ENCODE results near the gene POU3F1.

The POU3F1 gene

DNA sequence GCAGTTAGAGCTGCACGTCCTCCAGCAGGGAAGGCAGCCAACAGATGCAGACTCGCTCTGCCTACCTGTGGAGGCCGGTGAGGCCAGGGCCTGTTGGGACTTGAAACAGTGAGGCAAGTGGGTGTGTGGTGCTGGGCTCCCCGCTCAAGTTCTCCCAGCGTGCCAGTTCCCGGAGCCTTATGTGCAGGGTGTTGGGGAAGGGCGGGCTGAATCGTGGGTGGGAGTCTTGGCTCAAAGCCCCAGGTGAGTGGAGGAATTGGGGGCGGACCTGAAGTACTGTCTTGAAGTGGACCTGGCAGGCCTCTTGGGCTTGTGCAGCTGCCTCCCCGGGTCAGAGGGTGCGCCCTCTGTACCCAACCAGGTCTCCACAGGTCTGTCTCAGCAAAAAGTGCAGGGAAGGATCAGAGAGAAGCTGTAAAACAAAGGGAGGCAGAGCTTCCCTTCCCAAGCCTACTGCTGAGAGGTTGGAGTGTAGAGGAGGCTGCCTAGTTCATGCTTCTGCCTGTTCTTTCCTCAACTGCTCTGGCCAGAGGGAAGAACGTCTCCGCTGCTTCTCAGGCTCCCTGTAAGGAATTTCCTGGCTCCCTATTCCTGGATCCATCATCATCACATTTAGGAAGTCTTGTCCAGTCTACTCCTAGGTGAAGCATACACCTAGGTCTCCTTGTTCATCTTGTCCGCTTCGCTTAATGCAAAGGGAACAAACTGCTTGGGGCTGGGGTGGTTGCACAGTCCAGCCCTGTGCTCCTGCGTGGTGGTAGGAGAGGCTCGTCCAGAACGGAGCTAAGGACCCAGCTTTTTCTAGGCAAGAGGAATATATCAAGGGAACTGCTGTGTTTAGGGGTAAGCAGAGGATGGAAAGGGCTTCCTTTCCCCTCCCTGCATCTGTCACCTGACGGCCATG is 19.1 kb downstream of the POU3F1 start:
- no peak for DNase-seq

DNA sequence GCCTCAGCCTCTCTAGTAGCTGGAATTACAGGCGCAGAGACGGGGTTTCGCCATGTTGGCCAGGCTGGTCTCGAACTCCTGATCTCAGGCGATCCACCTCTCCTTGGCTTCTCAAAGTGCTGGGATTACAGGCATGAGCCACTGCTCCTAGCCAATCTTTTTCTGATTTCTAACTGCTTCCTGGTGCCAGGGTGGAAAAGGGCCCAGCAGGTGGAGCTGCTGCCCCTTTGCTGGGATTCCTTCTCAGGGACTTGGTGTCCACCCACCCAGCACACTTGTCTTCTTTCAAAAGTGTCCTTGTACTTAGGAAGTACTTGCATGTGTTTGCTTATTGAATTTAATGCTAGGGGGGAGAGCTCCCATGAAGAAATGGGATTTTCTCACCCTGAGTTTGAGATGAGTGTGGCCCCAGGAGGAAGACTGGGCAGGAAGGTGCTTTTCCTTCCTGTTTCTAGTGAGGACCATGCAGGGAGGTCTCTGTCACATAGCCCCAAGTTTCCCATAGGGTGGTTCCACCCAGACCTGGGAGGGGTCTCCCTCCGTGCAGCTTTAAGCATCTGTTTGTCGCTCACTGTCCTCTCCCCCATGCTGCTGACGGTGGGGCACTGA is 19.9 kb downstream of the POU3F1 start:
- DNase-seq: no peak

DNA sequence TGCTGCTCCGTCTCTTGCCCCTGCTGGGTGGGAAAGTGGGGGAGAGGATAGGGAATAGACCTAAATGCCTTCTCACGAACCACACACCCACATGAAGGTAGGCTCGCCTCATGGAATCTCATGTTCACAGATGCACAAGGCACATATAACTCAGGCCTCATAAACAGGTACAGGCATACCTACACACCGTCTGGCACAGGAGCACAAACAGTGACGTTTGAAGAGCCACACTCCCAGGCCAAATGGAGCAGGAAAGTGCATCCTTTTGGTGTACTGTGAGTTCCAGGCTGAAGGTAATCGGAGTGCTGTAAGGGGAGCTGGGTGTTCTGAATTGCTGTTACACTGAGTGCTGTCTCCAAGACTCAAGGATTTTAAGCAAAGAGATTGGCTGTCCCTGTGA is 20.9 kb downstream of the POU3F1 start:
- no peak for DNase-seq

DNA sequence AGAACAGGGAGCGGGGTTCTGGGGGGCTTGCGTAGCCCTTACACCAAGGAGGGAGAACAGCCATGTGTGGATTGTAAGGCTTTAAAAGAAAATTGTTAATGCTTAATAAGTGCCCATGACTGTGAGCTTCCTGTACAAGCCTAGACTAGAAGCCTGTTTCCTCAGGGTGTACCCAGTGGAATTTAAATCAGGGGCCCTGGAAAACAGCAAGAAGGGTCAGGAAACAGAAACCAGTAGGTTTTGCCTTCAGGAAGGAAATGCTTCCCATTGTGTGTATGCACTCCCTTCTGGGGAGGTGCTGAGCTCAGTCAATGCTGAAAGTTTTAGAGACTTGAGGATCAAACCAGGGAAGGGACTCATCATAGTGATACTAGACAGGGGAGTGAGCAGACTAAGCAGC is 21.4 kb downstream of the POU3F1 start:
- no peak for DNase-seq

DNA sequence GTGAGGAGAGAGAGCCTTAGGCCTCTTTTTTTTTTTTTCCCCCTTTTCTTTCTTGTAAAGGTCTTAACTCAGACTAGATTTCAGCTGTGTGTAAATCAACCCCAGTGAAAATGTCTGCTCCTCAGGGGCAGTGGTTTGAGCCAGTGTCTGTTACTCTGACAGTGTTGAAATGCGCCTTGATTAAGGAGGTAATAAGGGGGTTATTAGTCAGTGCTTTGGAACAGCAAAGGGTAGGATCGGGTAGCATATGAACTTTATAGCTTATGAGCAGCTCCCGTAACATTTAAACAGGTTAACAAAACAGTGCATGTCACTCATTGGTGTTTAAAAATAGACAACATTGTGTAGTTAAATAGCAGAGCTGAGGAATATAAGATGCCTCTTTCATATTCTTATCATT is 23.8 kb downstream of the POU3F1 start:
- DNase-seq: no peak

DNA sequence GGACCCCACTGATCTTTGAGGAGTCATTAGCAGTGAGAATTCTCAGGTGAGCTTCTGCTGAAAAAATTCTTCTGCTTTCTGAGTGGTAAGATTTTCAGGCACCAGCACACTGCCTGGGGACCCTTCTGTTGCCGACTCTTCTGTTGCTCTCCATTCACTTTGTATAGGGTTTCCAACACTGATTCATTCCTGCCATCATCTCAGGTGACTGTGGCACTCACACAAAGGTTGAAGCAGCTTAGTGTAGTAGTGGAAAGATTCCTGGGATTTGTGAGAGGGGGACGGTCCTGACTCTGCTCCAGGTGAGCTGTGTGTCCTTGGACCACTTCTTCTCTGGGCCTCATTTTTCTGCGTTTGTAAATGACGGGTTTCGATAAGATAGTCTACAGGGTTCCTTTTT is 24.6 kb downstream of the POU3F1 start:
- DNase-seq: no peak

DNA sequence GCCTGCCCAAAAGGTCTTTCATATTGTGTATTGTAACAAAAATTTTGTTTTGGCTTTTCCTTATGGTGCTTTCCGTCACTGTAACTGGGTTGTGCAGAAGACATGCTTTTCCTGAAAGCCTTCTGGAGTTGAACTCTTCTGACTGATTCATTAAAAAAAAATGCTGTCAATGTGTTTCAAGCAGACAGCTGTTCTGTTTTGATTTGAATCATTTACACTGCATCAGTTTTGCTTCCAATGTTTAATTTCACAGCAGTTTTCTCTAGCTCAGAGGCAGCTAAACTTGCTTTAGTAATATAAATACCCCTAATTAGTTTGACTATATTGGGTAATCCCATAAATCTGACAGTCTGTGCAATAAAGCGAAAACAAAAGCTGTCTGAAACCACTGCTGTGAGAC is 26.2 kb downstream of the POU3F1 start:
- DNase-seq: no peak

DNA sequence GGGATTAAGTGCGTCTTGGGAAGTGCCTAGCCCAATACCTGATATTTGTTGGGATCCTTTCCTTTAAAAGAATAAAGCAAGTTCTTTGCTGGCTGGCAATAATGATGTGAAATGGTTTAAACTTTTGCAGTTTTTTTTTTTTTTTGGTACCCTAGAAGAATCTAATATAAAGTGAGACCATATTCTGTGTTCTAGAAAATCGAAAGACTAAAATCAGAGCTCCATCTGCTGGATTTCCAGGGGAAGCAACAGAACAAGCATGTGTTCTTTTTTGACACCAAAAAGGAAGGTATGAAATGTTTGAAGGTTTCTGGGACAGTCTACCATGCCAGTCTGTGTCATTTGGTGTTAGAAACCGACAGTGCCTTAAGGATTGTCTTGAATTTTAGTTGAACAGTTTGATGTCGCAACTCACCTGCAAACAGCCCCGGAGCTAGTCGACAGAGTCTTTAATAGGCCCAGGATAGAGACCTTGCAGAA is 27.7 kb downstream of the POU3F1 start:
- no peak for DNase-seq

DNA sequence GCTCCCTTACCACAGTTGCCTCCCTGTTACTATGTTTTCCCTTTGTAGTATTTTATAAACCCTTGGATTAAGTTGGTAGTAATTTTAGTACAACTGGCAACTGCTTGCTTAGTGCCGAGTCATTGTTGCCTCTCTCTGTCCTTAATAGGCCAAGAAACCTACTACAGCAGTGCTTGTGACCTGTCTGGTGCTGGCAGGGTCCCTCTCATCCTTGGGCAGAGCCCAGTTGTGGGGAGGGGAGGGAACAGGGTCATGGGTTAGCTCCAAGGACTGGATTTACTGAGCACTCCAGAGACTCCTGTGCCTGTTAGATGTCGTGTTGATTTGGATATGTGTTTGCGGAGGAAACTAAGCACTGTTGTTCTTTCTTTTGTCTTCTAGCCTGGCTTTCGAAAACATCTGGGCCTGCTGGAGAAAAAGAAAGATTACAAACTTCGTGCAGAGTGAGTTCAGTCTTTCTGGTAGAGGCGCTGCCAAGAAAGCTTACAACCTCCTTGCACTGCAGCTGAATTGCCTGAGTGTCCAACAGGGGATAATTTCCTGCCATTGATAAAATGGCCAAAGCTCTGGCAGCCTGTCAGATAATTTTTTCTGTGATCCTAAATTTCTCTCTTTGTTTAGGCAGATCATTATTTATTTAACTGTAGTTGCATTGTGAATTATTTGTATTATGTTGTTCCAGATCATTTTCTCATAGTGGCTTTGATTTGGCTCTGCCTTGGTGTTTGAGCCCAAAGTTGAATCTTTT is 30.4 kb downstream of the POU3F1 start:
- no peak for DNase-seq

DNA sequence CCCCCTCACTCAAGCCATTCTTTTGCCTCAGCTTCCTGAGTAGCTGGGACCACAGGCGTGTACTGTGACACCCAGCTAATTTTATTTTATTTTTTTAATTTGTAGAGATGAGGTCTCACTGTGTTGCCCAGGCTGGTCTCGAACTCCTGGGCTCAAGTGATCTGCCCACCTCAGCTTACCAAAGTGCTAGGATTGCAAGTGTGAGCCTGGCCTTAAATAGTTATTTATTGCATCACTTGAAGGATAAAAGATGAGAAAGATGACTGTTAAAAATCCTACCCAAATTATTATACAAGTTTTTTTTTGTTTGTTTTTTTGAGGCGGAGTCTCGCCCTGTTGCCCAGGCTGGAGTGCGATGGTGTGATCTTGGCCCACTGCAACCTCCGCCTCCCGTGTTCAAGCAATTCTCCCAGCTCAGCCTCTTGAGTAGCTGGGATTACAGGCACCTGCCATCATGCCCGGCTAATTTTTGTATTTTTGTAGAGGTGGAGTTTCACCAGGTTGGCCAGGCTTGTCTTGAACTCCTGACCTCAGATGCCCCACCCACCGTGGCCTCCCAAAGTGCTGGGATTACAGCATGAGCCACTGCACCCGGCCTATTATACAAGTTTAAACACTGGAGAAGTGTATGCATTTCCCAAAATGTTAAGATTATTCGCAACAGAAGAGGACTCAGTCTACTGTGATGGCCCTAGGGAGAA is 31.7 kb downstream of the POU3F1 start:
- no peak for DNase-seq

DNA sequence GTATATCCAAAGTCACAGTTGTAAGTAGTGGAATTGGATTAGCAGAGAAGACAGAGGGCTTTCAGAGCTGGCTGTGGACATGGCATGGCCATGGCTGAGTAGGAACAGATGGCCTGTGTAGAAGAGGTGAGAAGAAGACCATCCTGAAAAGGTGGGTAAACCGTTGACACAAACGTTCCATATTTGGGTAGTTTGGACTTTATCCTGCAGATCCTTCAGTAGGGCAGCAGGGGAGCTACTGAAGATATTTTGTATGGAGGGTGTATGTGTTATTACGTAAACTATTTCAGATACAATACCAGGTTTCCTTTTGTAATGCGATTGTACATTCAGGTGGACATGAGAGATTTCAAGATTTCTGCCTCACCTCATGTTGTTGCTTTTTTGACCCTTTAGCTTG is 32.4 kb downstream of the POU3F1 start:
- no peak for DNase-seq

DNA sequence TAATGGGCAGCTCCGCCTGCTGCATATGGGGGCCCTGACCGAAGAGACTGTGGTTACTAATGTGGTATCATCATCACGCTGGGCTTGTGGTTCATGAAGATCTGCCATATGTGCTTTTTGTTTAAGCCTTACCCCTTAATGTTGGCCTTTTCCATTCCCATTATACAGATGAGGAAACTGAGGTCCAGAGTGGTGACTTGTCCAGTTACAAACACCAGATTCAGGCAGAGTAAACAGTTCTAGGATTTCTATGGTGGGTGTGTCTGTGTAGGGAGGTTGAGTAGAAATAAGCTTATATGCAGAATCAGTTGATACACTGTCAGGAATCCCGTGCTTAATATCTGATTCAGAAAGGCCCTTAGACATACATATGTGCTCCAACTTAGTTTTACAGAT is 33.4 kb downstream of the POU3F1 start:
- DNase-seq: no peak

DNA sequence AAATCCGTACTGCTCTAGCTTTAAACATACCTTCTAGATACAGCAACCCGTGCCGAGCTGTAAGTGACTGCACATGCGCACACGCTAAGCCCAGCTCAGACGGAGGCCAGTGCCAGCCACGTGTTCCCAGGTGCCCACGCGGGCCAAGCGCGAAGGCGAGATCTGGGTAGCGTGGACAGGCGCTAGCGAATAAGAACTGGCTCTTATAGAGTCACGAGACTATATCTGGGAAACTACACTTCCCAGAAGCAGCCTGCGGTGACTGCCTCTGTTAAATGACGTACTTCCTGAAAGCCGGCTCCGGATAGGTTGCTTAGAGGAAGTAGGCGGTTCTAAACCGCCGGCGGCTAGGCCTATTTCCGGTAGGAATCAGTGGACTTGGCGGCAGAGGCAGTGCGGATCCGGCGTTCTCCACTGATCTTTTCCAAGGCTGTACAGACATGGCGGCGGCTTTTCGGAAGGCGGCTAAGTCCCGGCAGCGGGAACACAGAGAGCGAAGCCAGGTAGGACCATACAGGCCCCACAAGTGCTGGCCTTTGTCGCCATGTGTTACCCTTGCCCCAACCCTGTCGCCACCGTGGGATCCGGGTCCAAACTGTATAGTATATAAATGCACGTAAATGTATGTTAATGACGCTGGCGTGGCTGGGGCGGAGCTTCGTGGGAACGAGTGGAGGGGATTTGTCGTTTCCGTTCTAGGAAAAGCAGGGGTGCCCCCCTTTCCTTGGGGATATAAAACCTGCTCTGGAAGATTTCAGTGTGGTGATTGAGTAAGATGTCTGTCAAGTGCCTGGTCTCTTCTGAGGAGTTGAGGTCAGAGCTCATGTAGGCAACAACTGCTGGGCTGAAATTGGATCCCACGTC is 34.0 kb downstream of the POU3F1 start, which contains the start of gene UTP11:
UTP11 (plus strand) TSS at position 372 of the 864 bp plus-strand sequence; CDS start at position 441, 69 bp downstream.
- DNase-seq: peak; percentile 83

DNA sequence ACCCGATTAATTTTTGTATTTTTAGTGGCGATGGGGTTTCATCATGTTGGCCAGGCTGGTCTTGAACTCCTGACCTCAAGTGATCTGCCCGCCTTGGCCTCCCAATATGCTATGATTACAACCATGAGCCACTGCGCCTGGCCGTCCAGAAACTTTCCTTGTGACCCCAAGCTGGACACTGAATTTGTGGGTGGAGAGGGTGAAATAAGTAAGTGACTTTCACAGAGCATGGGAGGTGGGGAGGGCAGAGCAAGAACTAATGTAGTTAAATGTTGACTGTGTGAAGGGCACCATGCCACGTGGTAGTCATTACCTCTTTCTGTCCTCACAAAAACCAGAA is 36.8 kb downstream of the POU3F1 start:
- no peak for DNase-seq

DNA sequence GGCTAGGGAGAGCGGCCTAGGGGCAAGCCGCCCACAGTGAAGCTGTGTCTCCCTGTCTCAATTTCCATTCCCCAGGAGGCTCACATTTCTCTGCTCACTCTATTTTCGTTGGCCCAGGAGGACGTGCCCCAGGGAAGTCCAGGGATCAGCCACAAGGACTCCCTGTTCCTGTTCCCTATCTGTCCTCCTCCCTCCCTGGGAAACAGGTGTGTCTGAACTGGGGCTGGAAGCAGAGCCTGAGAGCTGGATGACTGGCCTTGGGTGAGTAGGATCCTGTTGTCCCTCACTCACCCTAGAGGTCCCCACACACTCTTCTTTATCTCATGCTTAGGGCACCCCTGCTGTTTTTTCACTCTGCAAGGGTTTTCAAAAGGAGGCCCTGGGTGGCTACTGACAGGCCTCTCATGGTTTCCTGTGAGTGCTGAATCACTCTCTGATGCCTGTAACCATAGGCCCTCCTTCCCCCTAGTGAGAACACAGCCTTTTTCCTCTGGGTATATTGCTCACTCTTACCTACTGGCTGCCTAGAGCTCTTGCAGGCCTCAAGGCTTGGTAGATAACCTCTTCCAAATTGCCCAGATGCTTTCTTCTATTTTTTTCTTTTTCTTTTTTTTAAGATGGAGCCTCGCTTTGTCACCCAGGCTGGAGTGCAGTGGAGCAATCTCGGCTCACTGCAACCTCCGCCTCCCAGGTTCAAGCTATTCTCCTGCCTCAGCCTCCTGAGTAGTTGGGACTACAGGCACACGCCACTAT is 37.3 kb downstream of the POU3F1 start:
- DNase-seq: no peak

DNA sequence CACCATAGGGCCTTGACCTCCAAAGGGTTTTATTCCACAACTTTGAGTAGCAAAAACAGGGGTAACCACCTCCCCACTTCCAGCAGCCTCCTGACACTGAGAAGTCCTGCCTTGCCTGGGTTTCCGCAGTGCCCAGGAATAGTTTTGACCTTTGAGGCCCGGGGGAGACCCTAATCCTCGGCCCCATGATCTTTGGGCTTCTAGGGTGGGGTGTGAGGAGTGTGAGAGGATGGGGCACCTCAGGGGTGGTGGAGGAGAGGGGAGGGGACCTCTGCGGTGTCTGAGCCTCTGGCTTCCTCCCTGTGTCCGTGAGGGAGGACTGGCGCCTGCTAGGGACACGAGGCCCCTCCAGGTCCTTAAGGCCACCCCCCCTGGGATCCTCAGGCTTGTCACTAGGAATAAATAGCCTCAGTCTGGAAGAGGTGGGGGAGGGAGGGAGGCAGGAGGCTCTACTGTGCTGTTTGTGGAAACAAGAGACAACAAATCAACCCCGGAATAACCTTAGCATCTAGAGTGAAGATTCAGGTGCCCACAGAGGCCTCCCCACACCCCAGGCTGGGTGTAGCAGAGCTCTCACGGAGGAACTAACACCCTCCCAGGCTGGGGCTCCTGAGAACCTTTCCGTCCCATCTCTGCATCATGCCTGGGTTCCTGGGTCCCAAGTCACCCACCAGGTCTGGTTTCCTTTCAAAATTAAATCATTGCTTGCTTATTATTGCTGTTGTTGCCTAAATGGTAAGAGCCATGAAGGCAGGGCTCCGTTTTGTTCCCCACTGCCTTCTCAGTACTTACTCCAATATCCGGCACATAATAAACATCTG is 40.4 kb downstream of the POU3F1 start:
- DNase-seq: no peak

DNA sequence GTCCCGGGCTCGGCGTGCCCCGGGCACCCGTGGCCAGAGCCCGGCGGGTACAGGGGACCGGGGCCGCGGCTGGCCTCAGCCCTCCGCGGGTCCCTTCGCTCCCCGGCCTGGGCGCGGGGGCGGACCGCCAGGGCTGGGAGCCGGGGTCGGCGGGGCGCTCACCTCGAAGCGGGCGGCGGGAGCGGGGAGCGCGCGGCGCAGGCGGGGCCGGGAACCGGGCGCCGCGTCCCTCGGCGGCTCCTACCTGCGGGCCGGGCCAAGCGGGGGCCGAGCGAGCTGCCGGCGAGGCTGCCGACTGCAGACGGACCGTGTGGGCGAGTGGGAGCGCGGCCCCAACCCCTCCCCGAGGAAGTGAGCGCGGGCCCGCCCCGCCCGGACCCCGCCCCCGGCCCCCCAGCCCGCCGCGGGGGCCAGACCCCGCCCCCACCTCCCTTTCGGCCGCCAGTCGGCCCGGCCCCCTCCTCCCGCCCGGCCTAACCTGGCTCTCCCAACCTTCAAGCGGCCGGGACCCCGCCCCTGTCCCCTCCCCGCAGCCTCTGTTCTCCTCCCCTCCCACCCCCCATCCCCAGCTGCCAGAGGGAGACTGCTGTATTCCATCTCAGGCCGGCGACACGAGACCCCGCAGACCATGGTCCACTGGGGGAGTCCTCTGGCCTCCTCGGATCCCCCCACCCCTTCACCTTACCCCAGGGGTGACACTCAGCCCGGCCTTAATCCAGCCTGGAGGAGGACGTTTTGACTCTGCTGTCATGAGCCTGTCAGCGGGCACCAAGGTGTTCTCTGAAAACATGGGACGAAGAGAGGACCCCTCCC is 41.2 kb downstream of the POU3F1 start, which contains the start of gene FHL3:
FHL3 (minus strand) TSS at position 320 of the 813 bp plus-strand sequence. CDS start 6,102 bp downstream, outside the sequence.
- peak; percentile 36 for DNase-seq

DNA sequence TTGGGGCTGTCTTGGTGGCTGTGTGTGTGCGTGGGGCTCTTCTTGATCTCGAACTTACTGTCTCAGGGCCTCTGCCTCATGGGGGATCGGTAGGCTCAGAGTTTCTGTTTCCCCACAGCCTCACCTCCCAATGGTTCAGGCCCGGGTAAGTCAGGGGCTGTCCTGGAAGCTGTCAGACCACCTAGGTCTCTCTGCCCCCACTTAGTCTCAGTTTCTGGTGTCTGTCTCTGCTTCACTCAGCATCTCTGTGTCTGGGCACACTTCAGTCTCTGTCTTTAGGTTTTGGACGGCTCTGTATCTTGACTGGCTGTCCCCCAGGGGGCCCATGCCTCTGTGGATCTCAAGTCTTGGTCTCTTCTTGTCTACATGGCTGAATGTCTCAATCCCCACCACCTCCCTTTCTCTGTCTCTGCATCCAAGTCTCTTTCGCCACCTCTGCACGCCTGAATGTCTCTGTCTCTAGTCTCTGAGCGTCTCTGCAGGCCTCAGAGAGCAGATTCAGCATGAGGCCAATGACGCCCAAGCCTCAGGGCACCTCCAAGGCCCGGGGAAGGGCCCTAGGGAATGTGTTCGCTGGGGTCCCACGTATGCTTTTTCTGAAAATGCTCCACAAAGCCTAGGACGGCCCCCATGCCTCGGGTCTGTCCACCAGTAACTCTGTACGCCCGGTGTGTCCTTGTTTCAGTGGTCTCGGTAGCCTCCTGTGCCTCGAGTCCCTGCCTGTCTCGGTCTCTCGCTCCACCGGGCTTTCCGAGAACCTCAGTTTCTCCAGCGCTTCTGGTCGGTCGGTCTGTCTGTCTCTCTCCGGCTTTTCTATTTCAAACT is 42.1 kb downstream of the POU3F1 start:
- DNase-seq: no peak

Data from effector CD4-positive, alpha-beta T cell (primary cell).